Lower leg skin (tissue), 4 donors: ENCODE data around the gene MME. TPM values are rescaled to one million over a fixed set of nuclear protein-coding genes. Genes with fewer than 3 reads are reported as not detected.
"Not testable (repeated sequence)": the region's sequence is repeated elsewhere in the genome, so short reads cannot be mapped to it uniquely, and the experiment has no call there.

Source experiments
- DNase-seq, 2 donors: peaks; one replicate each; pipeline ENCODE4 v3.0.0-alpha.2; 2019; ENCODE audit warnings: low spot score in 2 of 2
- H3K4me3 ChIP-seq: fragments of 200-600 bp; sonication (generic); 2 replicates; pipeline ENCODE4 v1.5.1; 2017; ENCODE audit warnings: mild to moderate bottlenecking, low read depth; ENCODE audit not compliant: poor library complexity, severe bottlenecking
- CTCF ChIP-seq, 3 donors: fragments of 450-650 bp; IDR thresholded peaks; one replicate each; pipeline ENCODE4 v1.5.1; 2016; ENCODE audit warnings: antibody characterized with exemption in 3 of 3, mild to moderate bottlenecking in 3 of 3, moderate library complexity in 2 of 3
- POLR2A ChIP-seq, 2 donors: fragments of 450-650 bp; IDR thresholded peaks; one replicate each; pipeline ENCODE4 v1.6.1; 2016 to 2017; ENCODE audit warnings: antibody characterized with exemption in 2 of 2, mild to moderate bottlenecking in 1 of 2, moderate library complexity in 1 of 2
- WGBS, 2 donors: methylation state at CpG; one replicate each; pipeline ENCODE4 v1.1.5; 2018; 5-methylcytosine and 5-hydroxymethylcytosine counted together
- intact Hi-C: fragments of 100-400 bp; cut with DNase I; formaldehyde crosslinking; loops from one replicate; pipeline ENCODE4 v1.15.0; 2023; ENCODE audit warnings: low total_unique reads
- total RNA-seq, 4 donors: library from RNA; depleted of rRNA; stranded (reverse); fragments of >200 nt; gene quantifications; one replicate each; pipeline ENCODE4 v1.1.0, GENCODE V29; 2016

MME gene
- total RNA-seq, 4 donors from 2014 or later: 3.8 to 11.0 (median 9.6) TPM

- no peak overlapping the region for H3K4me3 ChIP-seq
- no peak for DNase-seq
- no peak for TF ChIP-seq CTCF (IDR thresholded peaks at IDR 0.05)
- no peak for TF ChIP-seq POLR2A (IDR thresholded peaks at IDR 0.05)
- intact Hi-C loops: no loop called here
These were observed 49.9 kb downstream of the MME start for GRCh38 chr3:155130001-155130400.

GRCh38 chr3:155131104-155131503 lies 51.0 kb downstream of the MME start:
- H3K4me3 ChIP-seq: no peak overlapping the region
- 56 to 66% methylated on average over 4 of the region's 4 CpGs for WGBS, 2 donors
- TF ChIP-seq POLR2A (IDR thresholded peaks at IDR 0.05) (no peak), CTCF (IDR thresholded peaks at IDR 0.05) (no peak)
- DNase-seq: no peak
- intact Hi-C loops: no loop called here

DNA sequence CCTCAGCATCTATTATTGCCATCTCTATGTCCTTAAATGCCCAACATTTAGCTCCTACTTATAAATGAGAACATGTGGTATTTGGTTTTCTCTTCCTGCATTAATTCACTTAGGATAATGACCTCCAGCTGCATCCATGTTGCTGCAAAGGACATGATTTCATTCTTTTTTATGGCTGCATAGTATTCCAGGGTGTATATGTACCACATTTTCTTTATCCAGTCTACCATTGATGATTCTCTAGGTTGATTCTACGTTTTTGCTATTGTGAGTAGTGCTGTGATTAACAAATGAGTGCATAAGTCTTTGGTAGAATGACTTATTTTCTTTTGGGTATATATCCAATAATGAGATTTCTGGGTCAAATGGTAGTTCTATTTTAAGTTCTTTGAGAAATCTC lies 54.2 kb downstream of the MME start:
- WGBS, 2 donors: 61 to 68% methylated on average over 1 of the region's 1 CpG
- H3K4me3 ChIP-seq, DNase-seq, intact Hi-C loops: not testable (repeated sequence)

DNA sequence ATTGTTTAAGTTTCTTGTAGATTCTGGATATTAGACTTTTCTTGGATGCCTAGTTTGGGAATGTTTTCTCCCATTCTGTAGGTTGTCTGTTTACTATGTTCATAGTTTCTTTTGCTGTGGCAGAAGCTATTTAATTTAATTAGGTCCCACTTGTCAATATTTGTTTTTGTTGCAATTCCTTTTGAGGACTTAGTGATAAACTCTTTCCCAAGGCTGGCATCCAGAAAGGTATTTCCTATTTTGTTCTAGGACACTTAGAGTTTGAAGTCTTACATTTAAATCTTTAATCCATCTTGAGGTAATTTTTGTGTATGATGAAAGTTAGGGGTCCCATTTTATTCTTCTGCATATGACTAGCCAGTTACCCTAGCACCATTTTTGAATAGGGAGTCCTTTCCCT lies 54.9 kb downstream of the MME start:
- H3K4me3 ChIP-seq: no peak overlapping the region
- no peak for DNase-seq
- intact Hi-C loops: no loop called here
- TF ChIP-seq CTCF (IDR thresholded peaks at IDR 0.05): no peak
- TF ChIP-seq POLR2A (IDR thresholded peaks at IDR 0.05): no peak

DNA sequence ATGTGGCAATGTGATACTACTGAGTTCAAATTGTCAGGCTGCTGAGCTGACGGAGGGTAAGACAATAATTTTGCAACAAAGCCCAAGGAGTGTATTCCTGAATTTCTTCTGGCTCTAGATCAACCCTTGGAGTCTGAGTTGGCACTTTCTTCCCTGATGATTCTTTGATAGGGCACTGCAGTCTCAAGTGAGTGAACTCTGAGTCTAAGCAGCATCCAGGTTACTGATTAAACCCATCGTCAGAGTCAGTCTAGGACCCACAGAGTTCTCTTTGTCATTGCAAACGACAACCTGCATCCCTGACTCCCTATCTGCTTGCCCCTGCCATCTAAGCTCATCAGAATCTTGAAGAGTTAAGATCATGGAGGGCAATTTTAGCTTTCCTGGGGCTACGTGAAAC lies 58.6 kb downstream of the MME start:
- DNase-seq: no peak
- no peak overlapping the region for H3K4me3 ChIP-seq
- TF ChIP-seq POLR2A (IDR thresholded peaks at IDR 0.05) (no peak), CTCF (IDR thresholded peaks at IDR 0.05) (no peak)
- WGBS, 2 donors: 86 to 87% methylated on average over 4 of the region's 4 CpGs
- intact Hi-C loops: no loop called here

GRCh38 chr3:155147588-155147987 lies 67.5 kb downstream of the MME start:
- no peak overlapping the region for H3K4me3 ChIP-seq
- WGBS, 2 donors: 85 to 88% methylated on average over 1 of the region's 1 CpG
- no peak for DNase-seq
- TF ChIP-seq POLR2A (IDR thresholded peaks at IDR 0.05): no peak
- TF ChIP-seq CTCF (IDR thresholded peaks at IDR 0.05): no peak
- intact Hi-C loops: no loop called here
